Psoas muscle (tissue), 8 donors: ENCODE measurements around the gene ZBTB17. TPM values are rescaled to one million over a fixed set of nuclear protein-coding genes. Genes with fewer than 3 reads are reported as not detected.
A peak's percentile ranks its signal among the peaks of the same experiment; 100 is the strongest.

Experiments
- ATAC-seq, 4 donors: fragments of 200-7000 bp; cut with Tn5 transposase; one replicate each; pipeline ENCODE4 v1.9.1; 2020; ENCODE audit warnings: moderate library complexity in 3 of 4, mild to moderate bottlenecking in 2 of 4
- DNase-seq, 2 donors: peaks; one replicate each; pipeline ENCODE4 v3.0.0-alpha.2; 2020
- H3K27ac ChIP-seq: fragments of 200-600 bp; one replicate; pipeline ENCODE4 v1.8.0; 2022
- H3K27me3 ChIP-seq, 3 donors: fragments of 200-600 bp in 1 of 3; one replicate each; pipeline versions ENCODE4 v1.6.1 to v1.8.0; 2013 to 2022; ENCODE audit warnings: low read length in 2 of 3, mild to moderate bottlenecking in 2 of 3, moderate library complexity in 1 of 3; ENCODE audit not compliant: insufficient read depth in 3 of 3
- H3K36me3 ChIP-seq, 2 donors: fragments of 200-600 bp in 1 of 2; one replicate each; pipeline versions ENCODE4 v1.6.1 to v1.8.0; 2013 to 2022; ENCODE audit warnings: low read depth in 1 of 2, mild to moderate bottlenecking in 1 of 2, moderate library complexity in 1 of 2; ENCODE audit not compliant: insufficient read depth in 1 of 2
- H3K4me1 ChIP-seq: fragments of 200-600 bp; one replicate; pipeline ENCODE4 v1.8.0; 2022
- H3K4me3 ChIP-seq: fragments of 200-600 bp; one replicate; pipeline ENCODE4 v1.8.0; 2022; ENCODE audit warnings: mild to moderate bottlenecking
- H3K9me3 ChIP-seq: fragments of 200-600 bp; one replicate; pipeline ENCODE4 v1.8.0; 2022
- WGBS, 3 donors: extraction: QIAGEN DNeasy Blood & Tissue Kit; methylation state at CpG; one replicate each; pipeline versions ENCODE4 v1.1.6 to v1.1.7; 2013; 5-methylcytosine and 5-hydroxymethylcytosine counted together
- intact Hi-C, 2 donors: fragments of 100-400 bp; cut with DNase I; formaldehyde crosslinking; loops; one replicate each; pipeline versions ENCODE4 v1.11.0 to v1.14.2; 2022
- polyA plus RNA-seq, 3 donors: library from polyadenylated mRNA; stranded (reverse); fragments of 200-250 nt; gene quantifications; one replicate each; pipeline ENCODE4 v1.2.3, GENCODE V29; 2013
- total RNA-seq, 4 donors: library from RNA; stranded (reverse); fragmentation: NEBNext Ultra II Directional in 2 of 4; extraction: Animal tissue kit (Norgen Biotek cat#: 25700) in 2 of 4; gene quantifications; one replicate each; pipeline versions ENCODE4 v1.2.1 to v1.2.4, GENCODE V29; 2021 to 2023
- TF ChIP-seq, protein P1 (sequence below): fragments of 200-600 bp; IDR thresholded peaks from one replicate; pipeline ENCODE4 v1.8.0; 2022; ENCODE audit warnings: antibody characterized with exemption
- donor health status: healthy with polysubstance abuse.
- donor health status: DM: no; HTN: no; CAD: no; lungs with moderate emphysema.
- donor health status: Bipolar disorder and iron deficiency.
- donor health status: healthy.
- donor health status: DM: yes; HTN: yes; CAD: no.
- donor health status: DM: no; HTN: no; CAD: no.
- donor health status: DM: no; HTN: no; CAD: no.
- donor health status: DM: yes; HTN: yes; CAD: no.

The ZBTB17 gene
- total and polyA plus RNA-seq, 7 donors, result 23.5 to 44.3 (median 29.5) TPM

DNA sequence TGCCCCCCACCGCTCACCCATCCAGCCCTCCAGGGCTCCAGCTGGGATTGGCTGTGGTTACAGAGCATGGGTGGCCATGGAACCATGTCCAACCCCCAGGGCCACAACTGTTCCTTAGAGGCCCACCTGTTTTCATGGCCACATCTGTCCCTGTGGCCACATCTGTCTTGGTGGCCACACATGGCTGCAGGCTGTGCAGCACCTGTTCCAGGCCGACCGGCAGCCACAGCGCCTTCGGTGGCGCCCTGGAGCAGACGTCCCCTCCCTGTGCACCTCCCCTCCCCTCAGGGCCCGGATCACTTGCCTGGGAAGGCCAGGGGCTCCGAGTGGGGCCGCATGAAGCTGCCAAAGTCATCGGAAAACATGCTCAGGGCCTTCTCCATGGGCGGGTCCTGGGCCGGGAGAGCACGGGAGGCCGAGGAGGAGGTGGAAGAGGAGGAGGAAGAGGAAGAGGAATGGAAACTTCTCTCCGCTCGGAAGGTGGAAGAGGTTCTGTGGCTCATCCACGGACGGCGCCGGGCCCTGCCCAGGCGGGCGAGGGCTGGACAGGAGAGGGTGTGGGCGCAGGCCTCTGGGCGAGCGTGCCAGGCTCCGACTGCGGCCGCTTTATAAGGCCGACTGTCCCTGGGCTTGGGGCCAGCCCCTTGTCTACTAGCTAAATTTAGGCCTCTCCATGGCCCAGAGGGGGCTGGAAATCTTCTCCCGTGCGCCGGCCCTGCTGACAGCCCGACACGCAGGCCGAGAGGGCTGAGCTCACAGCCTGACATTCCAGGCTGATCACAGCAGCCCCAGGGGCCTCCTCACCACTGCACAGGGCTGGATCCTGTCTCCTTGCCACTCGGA lies 41.8 kb upstream of the ZBTB17 start, which contains the start of gene HSPB7:
TSS of gene HSPB7 (minus strand) at position 583 of the 843 bp plus-strand sequence. CDS start at position 503, 80 bp downstream.
- H3K27me3 ChIP-seq, result no peaks in the 10 kb centered on the region
- no peaks in the 10 kb centered on the region for H3K36me3 ChIP-seq
- WGBS, 3 donors, result 5 to 14% (median 14%) methylated on average over 32 to 37 of the region's 37 CpGs
- intact Hi-C loops, result no loop called here
- TF ChIP-seq, protein P1, sequence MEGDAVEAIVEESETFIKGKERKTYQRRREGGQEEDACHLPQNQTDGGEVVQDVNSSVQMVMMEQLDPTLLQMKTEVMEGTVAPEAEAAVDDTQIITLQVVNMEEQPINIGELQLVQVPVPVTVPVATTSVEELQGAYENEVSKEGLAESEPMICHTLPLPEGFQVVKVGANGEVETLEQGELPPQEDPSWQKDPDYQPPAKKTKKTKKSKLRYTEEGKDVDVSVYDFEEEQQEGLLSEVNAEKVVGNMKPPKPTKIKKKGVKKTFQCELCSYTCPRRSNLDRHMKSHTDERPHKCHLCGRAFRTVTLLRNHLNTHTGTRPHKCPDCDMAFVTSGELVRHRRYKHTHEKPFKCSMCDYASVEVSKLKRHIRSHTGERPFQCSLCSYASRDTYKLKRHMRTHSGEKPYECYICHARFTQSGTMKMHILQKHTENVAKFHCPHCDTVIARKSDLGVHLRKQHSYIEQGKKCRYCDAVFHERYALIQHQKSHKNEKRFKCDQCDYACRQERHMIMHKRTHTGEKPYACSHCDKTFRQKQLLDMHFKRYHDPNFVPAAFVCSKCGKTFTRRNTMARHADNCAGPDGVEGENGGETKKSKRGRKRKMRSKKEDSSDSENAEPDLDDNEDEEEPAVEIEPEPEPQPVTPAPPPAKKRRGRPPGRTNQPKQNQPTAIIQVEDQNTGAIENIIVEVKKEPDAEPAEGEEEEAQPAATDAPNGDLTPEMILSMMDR, result no peak
- peaks cover 57% of the 10 kb centered on the region for H3K4me1 ChIP-seq
- DNase-seq (peak; percentile 93 to 96), ATAC-seq (peak; percentile 45 to 53 (median 46))
- H3K27ac ChIP-seq, result peak within 1 kb of the TSS; percentile 100
- H3K9me3 ChIP-seq, result no peaks in the 10 kb centered on the region
- peak within 1 kb of the TSS; percentile 84 for H3K4me3 ChIP-seq

DNA sequence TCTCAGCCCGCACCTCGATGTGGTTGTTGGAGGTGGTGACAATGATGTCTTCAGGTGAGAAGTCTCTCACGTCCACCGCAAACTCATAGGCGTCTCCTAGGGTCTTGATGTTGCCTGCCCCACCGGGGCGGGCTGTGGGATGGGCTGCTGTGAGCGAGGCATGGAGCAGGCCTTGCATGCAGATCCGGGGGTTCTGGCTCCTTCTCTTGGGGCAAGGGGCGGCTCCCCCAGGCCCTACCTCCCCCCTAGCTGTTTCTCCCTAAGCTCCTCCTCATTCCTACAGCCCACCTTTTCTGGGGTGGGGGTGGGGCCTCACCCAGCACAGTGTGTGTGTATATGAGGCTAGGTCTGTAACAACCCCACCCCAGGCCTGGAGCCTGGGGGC lies 41.2 kb upstream of the ZBTB17 start:
- Histone ChIP-seq H3K4me1 (peaks cover 61% of the 10 kb centered on the region), H3K27me3 (no peaks in the 10 kb centered on the region), H3K4me3 (peak overlapping the region; percentile 84), H3K27ac (peak overlapping the region; percentile 100), H3K36me3 (no peaks in the 10 kb centered on the region), H3K9me3 (no peaks in the 10 kb centered on the region)
- TF ChIP-seq, protein P1, result no peak
- intact Hi-C loops, result no loop called here
- ATAC-seq (no peak), DNase-seq (peak in 1 of 2 donors; percentile 63)
- 27 to 79% (median 44%) methylated on average over 7 to 10 of the region's 10 CpGs for WGBS, 3 donors

DNA sequence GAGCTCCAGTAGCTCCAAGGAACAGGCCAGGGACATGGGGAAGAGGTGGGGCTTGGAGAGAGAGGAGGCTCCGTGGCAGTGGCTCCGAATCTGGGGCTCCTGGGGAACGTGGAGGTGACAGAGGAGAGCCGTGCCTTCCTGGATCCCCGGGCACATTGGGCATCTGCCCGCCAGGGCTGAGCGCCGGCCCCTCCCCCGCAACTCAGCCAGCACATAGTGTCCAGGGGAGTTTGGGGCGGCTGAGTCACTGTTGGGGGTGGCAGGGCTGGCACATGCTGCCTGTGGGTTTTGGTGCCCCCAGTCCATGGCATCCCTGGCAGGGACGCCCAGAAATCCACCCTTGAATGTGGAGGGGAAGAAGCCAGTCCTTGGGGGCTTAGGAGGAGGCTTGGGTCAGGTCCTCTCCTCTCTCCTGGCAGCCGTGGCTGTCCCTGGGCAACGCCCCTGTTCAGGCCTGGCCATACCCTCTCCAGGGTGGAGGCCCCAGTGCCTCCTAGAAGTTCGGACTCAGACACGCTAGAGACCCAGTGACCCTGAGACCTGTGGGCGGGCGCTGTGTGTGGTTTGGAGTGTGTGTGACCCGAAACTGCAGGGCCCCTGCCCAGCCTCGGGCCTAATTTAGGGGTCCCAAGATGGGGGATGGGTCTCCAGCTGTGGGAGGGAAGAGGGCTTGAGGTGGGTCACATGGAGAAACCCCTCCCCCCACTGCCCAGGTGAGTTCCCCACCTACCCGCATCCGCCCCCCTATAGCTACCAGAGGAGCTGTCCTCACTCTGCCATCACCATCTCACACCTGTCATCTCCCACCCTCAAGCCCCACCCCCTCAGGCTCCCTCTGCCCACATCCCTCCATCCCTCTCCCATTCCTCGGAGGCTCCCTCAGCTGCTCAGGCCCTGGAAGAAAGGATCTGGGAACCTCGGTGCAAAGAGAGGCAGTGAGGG lies 40.3 kb upstream of the ZBTB17 start:
- TF ChIP-seq, protein P1, result no peak
- 33 to 37% (median 36%) methylated on average over 19 to 23 of the region's 23 CpGs for WGBS, 3 donors
- Histone ChIP-seq H3K9me3 (no peaks in the 10 kb centered on the region), H3K4me3 (peak overlapping the region; percentile 84), H3K27me3 (no peaks in the 10 kb centered on the region), H3K27ac (peak overlapping the region; percentile 100), H3K4me1 (peaks cover 61% of the 10 kb centered on the region), H3K36me3 (no peaks in the 10 kb centered on the region)
- ATAC-seq, result peak; percentile 7 to 32 (median 22)
- intact Hi-C loops, result no loop called here
- DNase-seq, result peak; percentile 83 to 95

DNA sequence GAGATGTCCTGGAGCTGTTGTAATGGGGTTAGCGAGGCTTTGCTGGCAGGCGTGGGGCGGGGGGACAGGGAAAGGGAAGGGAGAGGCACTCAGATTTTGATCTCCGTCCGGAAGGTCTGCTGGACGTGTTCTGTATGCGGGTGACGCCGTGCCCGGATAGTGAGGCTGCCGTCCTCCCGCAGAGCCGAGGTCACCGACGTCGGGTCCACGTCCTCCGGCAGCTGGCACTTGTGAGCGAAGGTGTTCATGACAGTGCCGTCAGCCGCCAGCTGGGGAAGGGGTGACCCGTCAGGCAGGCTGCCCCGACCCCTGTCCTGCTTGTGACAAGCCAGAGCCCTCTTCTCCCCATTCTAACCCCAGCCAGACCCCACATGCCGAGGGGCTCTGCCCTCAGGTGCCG lies 39.6 kb upstream of the ZBTB17 start:
- intact Hi-C loops, result no loop called here
- no peaks in the 10 kb centered on the region for H3K9me3 ChIP-seq

More for the DNA sequence above, 39.6 kb upstream of the ZBTB17 start:
- ATAC-seq (no peak), DNase-seq (no peak)
- 37 to 54% (median 38%) methylated on average over 25 of the region's 25 CpGs for WGBS, 3 donors
- Histone ChIP-seq H3K27ac (peak overlapping the region; percentile 100), H3K4me1 (peaks cover 60% of the 10 kb centered on the region), H3K4me3 (peak overlapping the region; percentile 84), H3K27me3 (no peaks in the 10 kb centered on the region), H3K36me3 (no peaks in the 10 kb centered on the region)
- TF ChIP-seq, protein P1, result no peak
